Measurements from ENCODE around the gene ARHGAP25.
A peak's percentile ranks its signal among the peaks of the same experiment; 100 is the strongest.

The ARHGAP25 gene

GRCh38 chr2:68819556-68819955 is 84.9 kb downstream of the ARHGAP25 start:
- Histone ChIP-seq H2AFZ (ENCODE audit: low read length, unreplicated experiment) (no peak overlapping the region), H3K4me1 (ENCODE audit: control insufficient read depth, insufficient read depth, low read length, unreplicated experiment) (no peaks in the 10 kb centered on the region), H3K79me2 (ENCODE audit: control insufficient read depth, insufficient read depth, low read length, unreplicated experiment) (no peaks in the 10 kb centered on the region), H3K36me3 (ENCODE audit: insufficient read depth, low read length) (no peaks in the 10 kb centered on the region), H3K27ac (ENCODE audit: low read depth, low read length) (no peak overlapping the region), H3K4me3 (ENCODE audit: low read depth, low read length) (no peak overlapping the region), H3K27me3 (ENCODE audit: insufficient read depth, low read length) (no peaks in the 10 kb centered on the region)

GRCh38 chr2:68822207-68822872 is 87.7 kb downstream of the ARHGAP25 start:
- no peak overlapping the region for H3K4me3 ChIP-seq (ENCODE audit: low read depth, low read length)
- H3K4me1 ChIP-seq (ENCODE audit: control insufficient read depth, insufficient read depth, low read length, unreplicated experiment), result no peaks in the 10 kb centered on the region
- H3K27me3 ChIP-seq (ENCODE audit: insufficient read depth, low read length), result no peaks in the 10 kb centered on the region
- no peaks in the 10 kb centered on the region for H3K79me2 ChIP-seq (ENCODE audit: control insufficient read depth, insufficient read depth, low read length, unreplicated experiment)
- H2AFZ ChIP-seq (ENCODE audit: low read length, unreplicated experiment), result no peak overlapping the region
- no peaks in the 10 kb centered on the region for H3K36me3 ChIP-seq (ENCODE audit: insufficient read depth, low read length)
- H3K27ac ChIP-seq (ENCODE audit: low read depth, low read length), result no peak overlapping the region

DNA sequence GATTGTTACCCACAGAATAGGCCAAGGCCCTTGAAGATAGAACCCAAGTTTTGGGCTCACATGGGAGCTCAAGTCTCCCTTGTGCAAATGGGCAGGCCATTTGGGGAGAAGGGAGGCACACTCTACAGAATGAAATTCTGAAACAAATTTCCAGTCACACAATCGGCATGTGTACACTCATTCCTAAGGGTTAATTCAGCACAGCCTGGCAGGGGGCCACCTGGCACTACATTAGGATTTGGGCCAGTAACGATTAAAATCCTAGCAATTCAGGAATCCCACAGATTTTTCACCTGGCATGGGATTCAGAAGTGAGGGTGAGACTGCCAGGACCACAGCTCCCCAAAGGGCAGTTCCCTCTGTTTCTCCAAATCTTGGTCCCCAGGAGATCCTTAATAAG is 90.2 kb downstream of the ARHGAP25 start:
- no peak overlapping the region for H3K27ac ChIP-seq (ENCODE audit: low read depth, low read length)
- H3K27me3 ChIP-seq (ENCODE audit: insufficient read depth, low read length), result no peaks in the 10 kb centered on the region
- peaks cover 14% of the 10 kb centered on the region for H3K4me1 ChIP-seq (ENCODE audit: control insufficient read depth, insufficient read depth, low read length, unreplicated experiment)
- H3K4me3 ChIP-seq (ENCODE audit: low read depth, low read length), result no peak overlapping the region
- no peak overlapping the region for H2AFZ ChIP-seq (ENCODE audit: low read length, unreplicated experiment)
- H3K79me2 ChIP-seq (ENCODE audit: control insufficient read depth, insufficient read depth, low read length, unreplicated experiment), result no peaks in the 10 kb centered on the region
- H3K36me3 ChIP-seq (ENCODE audit: insufficient read depth, low read length), result no peaks in the 10 kb centered on the region

GRCh38 chr2:68825866-68826265 is 91.3 kb downstream of the ARHGAP25 start:
- no peak overlapping the region for H3K4me3 ChIP-seq (ENCODE audit: low read depth, low read length)
- H3K79me2 ChIP-seq (ENCODE audit: control insufficient read depth, insufficient read depth, low read length, unreplicated experiment), result no peaks in the 10 kb centered on the region

GRCh38 chr2:68827666-68828065 is 93.1 kb downstream of the ARHGAP25 start:
- Histone ChIP-seq H3K36me3 (ENCODE audit: insufficient read depth, low read length) (no peaks in the 10 kb centered on the region), H3K79me2 (ENCODE audit: control insufficient read depth, insufficient read depth, low read length, unreplicated experiment) (no peaks in the 10 kb centered on the region), H3K27ac (ENCODE audit: low read depth, low read length) (no peak overlapping the region), H3K27me3 (ENCODE audit: insufficient read depth, low read length) (no peaks in the 10 kb centered on the region), H3K4me3 (ENCODE audit: low read depth, low read length) (no peak overlapping the region), H2AFZ (ENCODE audit: low read length, unreplicated experiment) (no peak overlapping the region), H3K4me1 (ENCODE audit: control insufficient read depth, insufficient read depth, low read length, unreplicated experiment) (peaks cover 32% of the 10 kb centered on the region)

More at GRCh38 chr2:68825866-68826265, 91.3 kb downstream of the ARHGAP25 start:
- no peaks in the 10 kb centered on the region for H3K27me3 ChIP-seq (ENCODE audit: insufficient read depth, low read length)
- no peaks in the 10 kb centered on the region for H3K36me3 ChIP-seq (ENCODE audit: insufficient read depth, low read length)
- H3K4me1 ChIP-seq (ENCODE audit: control insufficient read depth, insufficient read depth, low read length, unreplicated experiment), result peaks cover 16% of the 10 kb centered on the region
- no peak overlapping the region for H3K27ac ChIP-seq (ENCODE audit: low read depth, low read length)
- no peak overlapping the region for H2AFZ ChIP-seq (ENCODE audit: low read length, unreplicated experiment)

DNA sequence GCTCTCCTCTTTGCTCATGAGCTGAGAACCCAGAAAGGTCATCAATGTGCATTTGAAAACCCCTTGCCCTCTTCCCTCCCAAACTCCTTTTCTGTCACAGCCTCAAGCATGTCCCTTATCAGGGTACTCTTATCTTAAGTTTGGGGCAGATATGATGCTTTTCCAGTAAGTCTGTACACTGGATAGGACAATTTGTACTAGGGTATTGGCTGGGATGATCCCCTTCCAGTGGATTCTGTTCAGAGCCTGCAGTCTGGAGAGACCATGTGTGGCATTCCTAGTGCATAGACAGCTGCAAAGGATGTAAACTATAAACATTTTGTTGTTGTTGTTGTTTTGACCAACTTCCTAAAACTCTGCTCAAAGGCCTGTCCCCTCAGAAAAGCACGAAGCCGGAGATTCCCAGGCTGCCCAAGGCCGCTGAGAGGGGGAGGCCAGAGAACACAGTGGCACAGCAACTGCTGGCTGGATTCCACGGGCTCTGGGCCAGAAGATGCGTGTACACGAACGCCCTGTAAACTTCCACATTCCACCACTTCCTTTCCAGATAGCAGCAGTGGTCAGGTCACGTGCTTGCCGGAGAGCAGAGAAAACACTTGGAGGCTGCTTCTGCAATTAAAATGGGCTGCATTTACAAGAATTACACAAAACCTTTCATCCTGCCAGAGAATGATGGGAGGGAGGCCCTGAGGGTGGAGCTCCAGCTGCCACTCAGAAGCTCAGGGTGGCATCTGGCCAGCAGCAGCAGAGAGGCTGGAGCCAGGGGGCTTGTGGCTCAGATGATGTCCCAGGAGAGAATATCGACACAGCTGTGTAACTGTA is 94.5 kb downstream of the ARHGAP25 start:
- Histone ChIP-seq H2AFZ (ENCODE audit: low read length, unreplicated experiment) (peak overlapping the region; percentile 34), H3K27me3 (ENCODE audit: insufficient read depth, low read length) (no peaks in the 10 kb centered on the region), H3K4me3 (ENCODE audit: low read depth, low read length) (peak overlapping the region; percentile 8), H3K79me2 (ENCODE audit: control insufficient read depth, insufficient read depth, low read length, unreplicated experiment) (no peaks in the 10 kb centered on the region), H3K36me3 (ENCODE audit: insufficient read depth, low read length) (no peaks in the 10 kb centered on the region), H3K4me1 (ENCODE audit: control insufficient read depth, insufficient read depth, low read length, unreplicated experiment) (peaks cover 34% of the 10 kb centered on the region), H3K27ac (ENCODE audit: low read depth, low read length) (no peak overlapping the region)

DNA sequence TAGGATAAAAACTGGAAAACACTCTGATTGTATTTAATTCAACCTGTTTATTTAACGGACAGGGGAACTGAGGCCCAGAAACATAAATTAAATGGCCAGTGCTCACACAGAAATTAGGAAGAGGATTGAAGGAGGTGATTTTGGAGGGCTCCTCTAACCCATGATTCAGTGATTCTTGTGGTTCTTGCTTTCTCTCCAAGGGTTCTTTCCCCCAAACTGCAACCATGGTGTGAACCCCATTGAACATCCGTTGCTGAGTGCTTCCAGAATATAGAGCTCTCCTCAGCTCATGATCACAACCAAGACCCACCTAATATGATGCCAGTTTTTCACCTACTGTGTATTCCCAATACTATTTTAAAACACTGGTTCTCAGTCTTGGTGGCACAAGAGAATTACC is 95.1 kb downstream of the ARHGAP25 start:
- no peak overlapping the region for H3K27ac ChIP-seq (ENCODE audit: low read depth, low read length)
- H2AFZ ChIP-seq (ENCODE audit: low read length, unreplicated experiment), result peak overlapping the region; percentile 5
- no peaks in the 10 kb centered on the region for H3K36me3 ChIP-seq (ENCODE audit: insufficient read depth, low read length)
- no peak overlapping the region for H3K4me3 ChIP-seq (ENCODE audit: low read depth, low read length)
- no peaks in the 10 kb centered on the region for H3K79me2 ChIP-seq (ENCODE audit: control insufficient read depth, insufficient read depth, low read length, unreplicated experiment)
- peaks cover 34% of the 10 kb centered on the region for H3K4me1 ChIP-seq (ENCODE audit: control insufficient read depth, insufficient read depth, low read length, unreplicated experiment)
- H3K27me3 ChIP-seq (ENCODE audit: insufficient read depth, low read length), result no peaks in the 10 kb centered on the region

GRCh38 chr2:68831686-68832232 is 97.1 kb downstream of the ARHGAP25 start:
- H3K4me1 ChIP-seq (ENCODE audit: control insufficient read depth, insufficient read depth, low read length, unreplicated experiment), result peaks cover 34% of the 10 kb centered on the region
- H3K79me2 ChIP-seq (ENCODE audit: control insufficient read depth, insufficient read depth, low read length, unreplicated experiment), result no peaks in the 10 kb centered on the region
- H2AFZ ChIP-seq (ENCODE audit: low read length, unreplicated experiment), result peak overlapping the region; percentile 39
- no peak overlapping the region for H3K4me3 ChIP-seq (ENCODE audit: low read depth, low read length)
- H3K36me3 ChIP-seq (ENCODE audit: insufficient read depth, low read length), result no peaks in the 10 kb centered on the region
- H3K27me3 ChIP-seq (ENCODE audit: insufficient read depth, low read length), result no peaks in the 10 kb centered on the region
- peak overlapping the region; percentile 39; the same call in 1 of the 2 replicates for H3K27ac ChIP-seq (ENCODE audit: low read depth, low read length)

DNA sequence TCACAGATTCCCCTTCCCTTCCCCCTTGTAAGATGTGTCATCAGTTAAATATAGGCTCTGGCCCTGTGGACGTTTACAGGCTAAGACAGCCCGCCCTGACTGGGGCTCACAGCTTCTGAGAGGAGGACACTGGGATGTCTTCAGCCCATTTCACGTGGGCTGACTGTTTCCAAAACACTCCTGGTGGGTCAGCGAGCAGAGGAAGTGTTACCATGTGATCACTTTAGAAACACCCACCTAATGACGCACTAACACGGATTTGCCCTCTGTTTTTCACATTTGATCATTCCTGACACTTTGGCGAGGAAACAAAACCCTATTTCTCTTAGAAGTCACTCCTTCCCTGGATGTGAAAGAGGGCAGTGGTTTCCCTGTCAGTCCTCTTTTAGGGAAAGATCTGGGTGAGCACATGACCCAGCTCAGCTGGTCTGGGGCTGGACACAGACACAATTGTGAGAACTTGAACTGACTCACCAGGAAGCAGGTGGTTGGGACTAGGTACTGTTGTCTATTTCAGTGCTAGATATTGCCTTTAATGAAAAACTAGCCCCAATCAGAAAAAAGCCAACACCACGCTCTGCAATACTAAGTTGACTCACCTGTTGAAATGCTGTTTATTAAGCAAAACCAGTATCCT is 97.7 kb downstream of the ARHGAP25 start:
- H3K36me3 ChIP-seq (ENCODE audit: insufficient read depth, low read length), result no peaks in the 10 kb centered on the region
- H3K27ac ChIP-seq (ENCODE audit: low read depth, low read length), result peak overlapping the region; percentile 39; the same call in 1 of the 2 replicates
- H3K79me2 ChIP-seq (ENCODE audit: control insufficient read depth, insufficient read depth, low read length, unreplicated experiment), result no peaks in the 10 kb centered on the region
- H2AFZ ChIP-seq (ENCODE audit: low read length, unreplicated experiment), result no peak overlapping the region
- no peaks in the 10 kb centered on the region for H3K27me3 ChIP-seq (ENCODE audit: insufficient read depth, low read length)
- H3K4me3 ChIP-seq (ENCODE audit: low read depth, low read length), result no peak overlapping the region
- H3K4me1 ChIP-seq (ENCODE audit: control insufficient read depth, insufficient read depth, low read length, unreplicated experiment), result peaks cover 34% of the 10 kb centered on the region

GRCh38 chr2:68833162-68833561 is 98.6 kb downstream of the ARHGAP25 start:
- no peaks in the 10 kb centered on the region for H3K27me3 ChIP-seq (ENCODE audit: insufficient read depth, low read length)
- peaks cover 34% of the 10 kb centered on the region for H3K4me1 ChIP-seq (ENCODE audit: control insufficient read depth, insufficient read depth, low read length, unreplicated experiment)
- no peak overlapping the region for H2AFZ ChIP-seq (ENCODE audit: low read length, unreplicated experiment)
- no peaks in the 10 kb centered on the region for H3K79me2 ChIP-seq (ENCODE audit: control insufficient read depth, insufficient read depth, low read length, unreplicated experiment)
- no peaks in the 10 kb centered on the region for H3K36me3 ChIP-seq (ENCODE audit: insufficient read depth, low read length)
- H3K27ac ChIP-seq (ENCODE audit: low read depth, low read length), result no peak overlapping the region
- H3K4me3 ChIP-seq (ENCODE audit: low read depth, low read length), result no peak overlapping the region

Measured in ACC112 (cell line).